Measurements from ENCODE around the gene KCNG2. TPM values are rescaled to one million over a fixed set of nuclear protein-coding genes. Genes with fewer than 3 reads are reported as not detected.

KCNG2 gene
- total RNA-seq, 4 donors from 2014 or later: 0.55 TPM; not detected in 3

- no peaks in the 10 kb centered on the region for H3K27me3 ChIP-seq
- in situ Hi-C loops (cut with MboI; ENCODE audit: low sequenced_read_pairs in 4 of 4) (no loop called here), intact Hi-C loops (cut with DNase I; ENCODE audit: low total_unique reads) (loop anchor here (10.0 kb wide), 1 partner anchor 202 kb away; no protein-coding TSS in a partner anchor)
- peaks cover 37 to 49% of the 10 kb centered on the region in 2 donors for H3K4me1 ChIP-seq
- no peak overlapping the region for H3K4me3 ChIP-seq
- ATAC-seq (no peak), DNase-seq (peak in 1 of 2 donors; percentile 6)
- TF ChIP-seq CTCF (IDR thresholded peaks at IDR 0.05 in 4 of 5, conservative IDR thresholded peaks at IDR 0.05 in 1 of 5): no peak
- no peak for TF ChIP-seq POLR2A (IDR thresholded peaks at IDR 0.05)
- peaks cover 0 to 11% (median 0%) of the 10 kb centered on the region in 3 donors for H3K9me3 ChIP-seq
- peak overlapping the region; percentile 84 to 92 (median 86) for H3K27ac ChIP-seq
- peaks cover 0 to 22% of the 10 kb centered on the region in 2 donors for H3K36me3 ChIP-seq
Measured at GRCh38 chr18:79926306-79926705, 128.6 kb downstream of the KCNG2 start.

GRCh38 chr18:79926715-79927606, 129.2 kb downstream of the KCNG2 start:
- in situ Hi-C loops (cut with MboI; ENCODE audit: low sequenced_read_pairs in 4 of 4): no loop called here
- peaks cover 37 to 49% of the 10 kb centered on the region in 2 donors for H3K4me1 ChIP-seq
- no peak for TF ChIP-seq CTCF (IDR thresholded peaks at IDR 0.05 in 4 of 5, conservative IDR thresholded peaks at IDR 0.05 in 1 of 5)
- TF ChIP-seq POLR2A (IDR thresholded peaks at IDR 0.05): no peak
- ATAC-seq: no peak
- peak in 1 of 2 donors; percentile 6 for DNase-seq
- no peaks in the 10 kb centered on the region for H3K27me3 ChIP-seq
- H3K27ac ChIP-seq: peak overlapping the region in 2 of 4 donors; percentile 86 to 92
- H3K36me3 ChIP-seq: peaks cover 0 to 22% of the 10 kb centered on the region in 2 donors
- intact Hi-C loops (cut with DNase I; ENCODE audit: low total_unique reads): loop anchor here (10.0 kb wide), 1 partner anchor 202 kb away; no protein-coding TSS in a partner anchor
- H3K9me3 ChIP-seq: peaks cover 0 to 11% (median 0%) of the 10 kb centered on the region in 3 donors
- no peak overlapping the region for H3K4me3 ChIP-seq

GRCh38 chr18:79927607-79928562, 130.1 kb downstream of the KCNG2 start:
- H3K27me3 ChIP-seq: no peaks in the 10 kb centered on the region
- H3K4me3 ChIP-seq: no peak overlapping the region
- H3K9me3 ChIP-seq: peaks cover 0 to 11% (median 0%) of the 10 kb centered on the region in 3 donors
- ATAC-seq (no peak), DNase-seq (peak in 1 of 2 donors; percentile 18)
- no peak for TF ChIP-seq CTCF (IDR thresholded peaks at IDR 0.05 in 4 of 5, conservative IDR thresholded peaks at IDR 0.05 in 1 of 5)
- H3K36me3 ChIP-seq: peaks cover 0 to 22% of the 10 kb centered on the region in 2 donors
- peak overlapping the region in 1 of 4 donors; percentile 92 for H3K27ac ChIP-seq
- in situ Hi-C loops (cut with MboI; ENCODE audit: low sequenced_read_pairs in 4 of 4) (no loop called here), intact Hi-C loops (cut with DNase I; ENCODE audit: low total_unique reads) (loop anchor here (10.0 kb wide), 1 partner anchor 203 kb away; no protein-coding TSS in a partner anchor)
- H3K4me1 ChIP-seq: peaks cover 37 to 49% of the 10 kb centered on the region in 2 donors

GRCh38 chr18:79928563-79928960, 130.8 kb downstream of the KCNG2 start:
- DNase-seq (no peak), ATAC-seq (no peak)
- H3K27me3 ChIP-seq: no peaks in the 10 kb centered on the region
- intact Hi-C loops (cut with DNase I; ENCODE audit: low total_unique reads): loop anchor here (10.0 kb wide), 1 partner anchor 204 kb away; no protein-coding TSS in a partner anchor
- peaks cover 0 to 11% (median 0%) of the 10 kb centered on the region in 3 donors for H3K9me3 ChIP-seq
- in situ Hi-C loops (cut with MboI; ENCODE audit: low sequenced_read_pairs in 4 of 4): no loop called here
- peaks cover 37 to 49% of the 10 kb centered on the region in 2 donors for H3K4me1 ChIP-seq
- no peak overlapping the region for H3K27ac ChIP-seq
- TF ChIP-seq POLR2A (IDR thresholded peaks at IDR 0.05): no peak
- no peak for TF ChIP-seq CTCF (IDR thresholded peaks at IDR 0.05 in 4 of 5, conservative IDR thresholded peaks at IDR 0.05 in 1 of 5)
- H3K36me3 ChIP-seq: peaks cover 0 to 24% of the 10 kb centered on the region in 2 donors
- H3K4me3 ChIP-seq: no peak overlapping the region
